Kidney capillary endothelial cell (primary cell): ENCODE data around the gene MS4A18.

Source experiments
- DNase-seq: peaks from one replicate; pipeline ENCODE4 v3.0.0-alpha.2; 2018; ENCODE audit warnings: low spot score

The MS4A18 gene

GRCh38 chr11:60788401-60789125 is 64.0 kb downstream of the MS4A18 start:
- no peak for DNase-seq

DNA sequence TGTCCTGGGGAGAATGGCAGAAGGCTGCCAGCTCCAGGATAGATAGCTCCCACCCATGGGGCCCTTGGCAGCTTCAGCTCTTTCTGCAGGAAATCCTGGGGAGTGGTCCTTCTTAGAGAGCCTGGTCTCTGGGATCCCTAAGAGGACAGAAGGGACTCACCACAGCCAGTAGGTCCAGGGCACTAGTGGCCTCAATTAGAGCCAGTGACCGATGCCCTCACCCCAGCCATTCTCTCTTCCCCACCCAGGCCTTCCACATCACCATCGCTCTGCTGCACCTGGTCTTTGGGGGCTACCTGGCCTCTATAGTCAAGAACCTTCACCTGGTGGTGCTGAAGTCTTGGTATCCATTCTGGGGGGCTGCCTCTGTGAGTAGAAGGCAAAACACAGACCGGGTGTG is 66.2 kb downstream of the MS4A18 start:
- DNase-seq, result no peak

GRCh38 chr11:60791153-60791933 is 66.8 kb downstream of the MS4A18 start:
- no peak for DNase-seq

GRCh38 chr11:60792521-60792920 is 68.0 kb downstream of the MS4A18 start:
- no peak for DNase-seq
